Measurements from ENCODE around the gene CALD1.

- TF ChIP-seq POLR2A (IDR thresholded peaks at IDR 0.05) (no peak), CTCF (IDR thresholded peaks at IDR 0.05) (no peak)
Measured at GRCh38 chr7:134866617-134867016, 87.2 kb downstream of the CALD1 start.

Data from body of pancreas (tissue), 4 donors.